Sigmoid colon (tissue), 7 donors: ENCODE results near the gene RAPGEF2. TPM values are rescaled to one million over a fixed set of nuclear protein-coding genes. Genes with fewer than 3 reads are reported as not detected.

Source experiments
- DNase-seq: peaks from one replicate; pipeline ENCODE4 v3.0.0-alpha.2; 2019
- H3K27ac ChIP-seq, 4 donors: fragments of 200-600 bp; sonication (generic); one replicate each; pipeline ENCODE4 v1.5.1; 2016 to 2019; ENCODE audit warnings: mild to moderate bottlenecking in 1 of 4
- H3K27me3 ChIP-seq, 3 donors: fragments of 200-600 bp; sonication (generic); one replicate each; pipeline ENCODE4 v1.5.1; 2019; ENCODE audit warnings: mild to moderate bottlenecking in 1 of 3
- H3K36me3 ChIP-seq, 4 donors: fragments of 200-600 bp; sonication (generic); one replicate each; pipeline ENCODE4 v1.5.1; 2016 to 2019
- H3K4me1 ChIP-seq, 4 donors: fragments of 200-600 bp; sonication (generic); one replicate each; pipeline ENCODE4 v1.5.1; 2017 to 2019
- H3K4me3 ChIP-seq, 4 donors: fragments of 200-600 bp; sonication (generic); one replicate each; pipeline ENCODE4 v1.5.1; 2017 to 2019; ENCODE audit warnings: mild to moderate bottlenecking in 2 of 4, moderate library complexity in 1 of 4
- H3K9me3 ChIP-seq, 4 donors: fragments of 200-600 bp in 3 of 4; sonication (generic) in 3 of 4; one replicate each; pipeline versions ENCODE4 v1.5.1 to v1.6.1; 2013 to 2019
- EP300 ChIP-seq, 4 donors: sonication (generic); formaldehyde crosslinking; IDR thresholded peaks; one replicate each; pipeline ENCODE4 v1.6.1; 2017; ENCODE audit warnings: antibody characterized with exemption in 4 of 4
- POLR2A ChIP-seq, 2 donors: fragments of 450-650 bp; IDR thresholded peaks; one replicate each; pipeline ENCODE4 v1.6.1; 2016; ENCODE audit warnings: antibody characterized with exemption in 2 of 2, mild to moderate bottlenecking in 2 of 2, moderate library complexity in 2 of 2
- POLR2AphosphoS5 ChIP-seq, 4 donors: sonication (generic); formaldehyde crosslinking; IDR thresholded peaks; one replicate each; pipeline ENCODE4 v1.6.1; 2017; ENCODE audit warnings: antibody characterized with exemption in 4 of 4
- WGBS, 2 donors: extraction: QIAGEN DNeasy Blood & Tissue Kit; methylation state at CpG; one replicate each; pipeline ENCODE4 v1.1.7; 2013; 5-methylcytosine and 5-hydroxymethylcytosine counted together
- intact Hi-C: fragments of 100-400 bp; cut with DNase I; formaldehyde crosslinking; loops from one replicate; pipeline ENCODE4 v1.15.1; 2023
- polyA plus RNA-seq, 3 donors: library from polyadenylated mRNA; stranded (reverse); fragments of 200-250 nt; gene quantifications; one replicate each; pipeline ENCODE4 v1.2.3, GENCODE V29; 2013
- total RNA-seq, 4 donors: library from RNA; depleted of rRNA; stranded (reverse); fragments of >200 nt; gene quantifications; one replicate each; pipeline ENCODE4 v1.1.0, GENCODE V29; 2016
- TF ChIP-seq, protein P1 (sequence below), 4 experiments: fragments of 450-650 bp in 3 of 4; fragments of 200-600 bp in 1 of 4; IDR thresholded peaks; one replicate each; pipeline ENCODE4 v1.5.1; 2016 to 2019; ENCODE audit warnings: antibody characterized with exemption in 4 of 4, mild to moderate bottlenecking in 3 of 4, moderate library complexity in 2 of 4
- donor health status: healthy with polysubstance abuse.
- donor health status: Bipolar disorder and iron deficiency.
- donor health status: healthy.

RAPGEF2 gene
- total and polyA plus RNA-seq, 7 donors, result 7.8 to 63.1 (median 34.2) TPM

DNA sequence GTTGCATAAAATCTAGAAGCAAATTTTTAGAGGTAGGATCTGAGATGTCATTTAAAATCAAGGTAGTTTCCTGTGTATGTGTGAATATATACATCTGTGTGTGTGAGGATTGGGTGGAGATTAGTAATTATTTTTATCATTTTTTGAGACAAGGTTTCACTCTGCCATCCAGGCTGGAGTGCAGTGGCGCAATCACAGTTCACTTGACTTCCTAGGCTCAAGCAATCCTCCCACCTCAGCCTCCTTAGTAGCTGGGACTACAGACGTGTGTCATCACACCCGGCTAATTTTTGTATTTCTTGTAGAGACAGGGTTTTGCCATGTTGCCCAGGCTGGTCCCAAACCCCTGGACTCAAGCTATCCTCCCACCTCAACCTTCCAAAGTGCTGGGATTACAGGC lies 188.3 kb downstream of the RAPGEF2 start:
- TF ChIP-seq POLR2A (IDR thresholded peaks at IDR 0.05) (no peak), POLR2AphosphoS5 (IDR thresholded peaks at IDR 0.05) (no peak), EP300 (IDR thresholded peaks at IDR 0.05) (no peak)
- TF ChIP-seq, protein P1, sequence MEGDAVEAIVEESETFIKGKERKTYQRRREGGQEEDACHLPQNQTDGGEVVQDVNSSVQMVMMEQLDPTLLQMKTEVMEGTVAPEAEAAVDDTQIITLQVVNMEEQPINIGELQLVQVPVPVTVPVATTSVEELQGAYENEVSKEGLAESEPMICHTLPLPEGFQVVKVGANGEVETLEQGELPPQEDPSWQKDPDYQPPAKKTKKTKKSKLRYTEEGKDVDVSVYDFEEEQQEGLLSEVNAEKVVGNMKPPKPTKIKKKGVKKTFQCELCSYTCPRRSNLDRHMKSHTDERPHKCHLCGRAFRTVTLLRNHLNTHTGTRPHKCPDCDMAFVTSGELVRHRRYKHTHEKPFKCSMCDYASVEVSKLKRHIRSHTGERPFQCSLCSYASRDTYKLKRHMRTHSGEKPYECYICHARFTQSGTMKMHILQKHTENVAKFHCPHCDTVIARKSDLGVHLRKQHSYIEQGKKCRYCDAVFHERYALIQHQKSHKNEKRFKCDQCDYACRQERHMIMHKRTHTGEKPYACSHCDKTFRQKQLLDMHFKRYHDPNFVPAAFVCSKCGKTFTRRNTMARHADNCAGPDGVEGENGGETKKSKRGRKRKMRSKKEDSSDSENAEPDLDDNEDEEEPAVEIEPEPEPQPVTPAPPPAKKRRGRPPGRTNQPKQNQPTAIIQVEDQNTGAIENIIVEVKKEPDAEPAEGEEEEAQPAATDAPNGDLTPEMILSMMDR (IDR thresholded peaks at IDR 0.05), result no peak
- 96 to 97% methylated on average over 3 of the region's 3 CpGs for WGBS, 2 donors
- Histone ChIP-seq H3K27me3 (no peaks in the 10 kb centered on the region), H3K4me1 (peaks cover 0 to 15% (median 10%) of the 10 kb centered on the region in 4 donors), H3K36me3 (no peaks in the 10 kb centered on the region), H3K27ac (no peak overlapping the region), H3K4me3 (no peak overlapping the region), H3K9me3 (no peaks in the 10 kb centered on the region)
- intact Hi-C loops, result no loop called here
- DNase-seq, result no peak

- H3K4me1 ChIP-seq, result peaks cover 0 to 25% (median 15%) of the 10 kb centered on the region in 4 donors
- whole genome bisulfite sequencing, 2 donors, result 95 to 96% methylated on average over 4 of the region's 4 CpGs
Observed at GRCh38 chr4:159292137-159292896, 189.4 kb downstream of the RAPGEF2 start.

GRCh38 chr4:159293811-159294515 lies 191.1 kb downstream of the RAPGEF2 start:
- Histone ChIP-seq H3K27me3 (no peaks in the 10 kb centered on the region), H3K4me1 (peaks cover 0 to 39% (median 19%) of the 10 kb centered on the region in 4 donors), H3K4me3 (no peak overlapping the region), H3K27ac (no peak overlapping the region), H3K36me3 (no peaks in the 10 kb centered on the region), H3K9me3 (no peaks in the 10 kb centered on the region)
- TF ChIP-seq EP300 (IDR thresholded peaks at IDR 0.05) (no peak), POLR2A (IDR thresholded peaks at IDR 0.05) (no peak), POLR2AphosphoS5 (IDR thresholded peaks at IDR 0.05) (no peak)
- TF ChIP-seq, protein P1 (IDR thresholded peaks at IDR 0.05), result no peak
- intact Hi-C loops, result no loop called here
- no peak for DNase-seq
- 96 to 97% methylated on average over 9 of the region's 9 CpGs for whole genome bisulfite sequencing, 2 donors

More at GRCh38 chr4:159292137-159292896, 189.4 kb downstream of the RAPGEF2 start:
- no peaks in the 10 kb centered on the region for H3K9me3 ChIP-seq
- no peaks in the 10 kb centered on the region for H3K36me3 ChIP-seq
- no peaks in the 10 kb centered on the region for H3K27me3 ChIP-seq
- DNase-seq, result no peak
- H3K27ac ChIP-seq, result no peak overlapping the region
- H3K4me3 ChIP-seq, result no peak overlapping the region
- TF ChIP-seq POLR2A (IDR thresholded peaks at IDR 0.05) (no peak), POLR2AphosphoS5 (IDR thresholded peaks at IDR 0.05) (no peak), EP300 (IDR thresholded peaks at IDR 0.05) (no peak)
- TF ChIP-seq, protein P1 (IDR thresholded peaks at IDR 0.05), result no peak
- intact Hi-C loops, result no loop called here

DNA sequence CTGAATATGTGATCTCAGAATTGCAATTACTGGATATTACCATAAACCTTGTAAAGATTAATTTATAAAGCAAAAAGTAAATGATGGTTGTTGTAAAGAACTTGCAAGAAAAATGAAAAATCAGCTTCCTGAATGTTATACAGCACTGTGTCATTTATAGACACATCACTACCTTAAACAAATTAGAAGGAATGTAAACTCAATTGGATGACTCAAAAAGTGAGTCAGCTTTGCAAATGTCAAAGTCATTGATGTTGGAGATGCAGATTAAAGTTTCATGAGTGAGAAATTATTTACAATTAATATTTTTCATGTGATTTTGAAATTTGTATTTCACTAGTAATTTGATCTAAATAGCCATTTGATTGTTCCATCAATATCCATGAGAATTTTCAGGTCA lies 193.2 kb downstream of the RAPGEF2 start:
- Histone ChIP-seq H3K4me3 (no peak overlapping the region), H3K9me3 (no peaks in the 10 kb centered on the region), H3K27ac (no peak overlapping the region), H3K4me1 (peaks cover 0 to 41% (median 19%) of the 10 kb centered on the region in 4 donors), H3K36me3 (no peaks in the 10 kb centered on the region), H3K27me3 (no peaks in the 10 kb centered on the region)
- intact Hi-C loops, result no loop called here
- no peak for DNase-seq
- TF ChIP-seq EP300 (IDR thresholded peaks at IDR 0.05) (no peak), POLR2AphosphoS5 (IDR thresholded peaks at IDR 0.05) (no peak), POLR2A (IDR thresholded peaks at IDR 0.05) (no peak)
- TF ChIP-seq, protein P1 (IDR thresholded peaks at IDR 0.05), result no peak
